OCI-LY1 (cell line): ENCODE results near the gene TMEM100.

Experiments
- EZH2 ChIP-seq: fragments of 200-600 bp; sonication (generic), shearing (Covaris generic); IDR thresholded peaks from 2 replicates; pipeline ENCODE4 v1.8.0; 2017; ENCODE audit warnings: borderline replicate concordance, mixed run types, mild to moderate bottlenecking, antibody characterized with exemption, low read length, moderate library complexity, mixed read lengths
- TF ChIP-seq, protein P1 (sequence below): fragments of 200-600 bp; sonication (generic), shearing (Covaris generic); IDR thresholded peaks from 2 replicates; pipeline ENCODE4 v1.5.1; 2017; ENCODE audit warnings: mild to moderate bottlenecking, antibody characterized with exemption, low read length, moderate library complexity, mixed read lengths

DNA sequence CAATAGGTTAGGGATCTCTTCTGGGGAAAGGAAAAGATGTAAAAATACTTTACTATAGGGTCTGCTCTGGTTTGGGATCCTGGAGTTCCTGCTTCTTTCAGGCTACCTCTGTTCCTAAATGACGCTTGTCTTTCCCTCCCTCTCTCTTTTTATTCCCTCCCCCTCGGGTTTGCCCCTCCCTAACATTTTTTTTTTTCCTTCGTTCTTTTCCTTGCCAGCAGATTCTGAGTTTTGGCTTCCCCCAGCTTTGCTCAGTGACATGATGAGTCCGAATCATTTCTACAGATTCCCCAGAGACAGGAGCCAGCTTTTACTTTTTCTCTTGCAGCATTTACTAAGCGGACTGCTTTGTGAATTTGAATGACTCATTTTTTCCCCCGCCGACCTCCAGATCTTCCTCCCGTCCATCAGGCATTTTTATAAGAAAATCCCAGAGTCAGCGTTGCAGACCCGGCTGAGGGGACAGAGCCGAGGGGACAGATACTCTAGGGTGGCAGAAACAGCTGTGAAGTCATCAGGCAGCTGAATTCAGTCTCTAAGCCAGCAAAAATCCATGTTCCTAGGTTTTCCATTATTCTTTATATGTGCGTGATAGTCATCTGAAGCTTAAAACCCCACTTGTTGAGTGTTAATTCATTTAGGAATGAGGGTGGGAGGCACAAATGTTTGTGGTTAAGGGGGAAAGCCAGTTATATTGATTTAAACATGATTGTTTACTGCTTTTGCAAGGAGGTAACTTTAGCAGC, at the start of gene TMEM100:
- TF ChIP-seq, protein P1, sequence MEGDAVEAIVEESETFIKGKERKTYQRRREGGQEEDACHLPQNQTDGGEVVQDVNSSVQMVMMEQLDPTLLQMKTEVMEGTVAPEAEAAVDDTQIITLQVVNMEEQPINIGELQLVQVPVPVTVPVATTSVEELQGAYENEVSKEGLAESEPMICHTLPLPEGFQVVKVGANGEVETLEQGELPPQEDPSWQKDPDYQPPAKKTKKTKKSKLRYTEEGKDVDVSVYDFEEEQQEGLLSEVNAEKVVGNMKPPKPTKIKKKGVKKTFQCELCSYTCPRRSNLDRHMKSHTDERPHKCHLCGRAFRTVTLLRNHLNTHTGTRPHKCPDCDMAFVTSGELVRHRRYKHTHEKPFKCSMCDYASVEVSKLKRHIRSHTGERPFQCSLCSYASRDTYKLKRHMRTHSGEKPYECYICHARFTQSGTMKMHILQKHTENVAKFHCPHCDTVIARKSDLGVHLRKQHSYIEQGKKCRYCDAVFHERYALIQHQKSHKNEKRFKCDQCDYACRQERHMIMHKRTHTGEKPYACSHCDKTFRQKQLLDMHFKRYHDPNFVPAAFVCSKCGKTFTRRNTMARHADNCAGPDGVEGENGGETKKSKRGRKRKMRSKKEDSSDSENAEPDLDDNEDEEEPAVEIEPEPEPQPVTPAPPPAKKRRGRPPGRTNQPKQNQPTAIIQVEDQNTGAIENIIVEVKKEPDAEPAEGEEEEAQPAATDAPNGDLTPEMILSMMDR, result no peak
- no peak for TF ChIP-seq EZH2
